ENCODE results near the gene TC2N. TPM values are rescaled to one million over a fixed set of nuclear protein-coding genes. Genes with fewer than 3 reads are reported as not detected.

TC2N gene
- polyA plus RNA-seq, 1 experiment = 0.10 TPM

DNA sequence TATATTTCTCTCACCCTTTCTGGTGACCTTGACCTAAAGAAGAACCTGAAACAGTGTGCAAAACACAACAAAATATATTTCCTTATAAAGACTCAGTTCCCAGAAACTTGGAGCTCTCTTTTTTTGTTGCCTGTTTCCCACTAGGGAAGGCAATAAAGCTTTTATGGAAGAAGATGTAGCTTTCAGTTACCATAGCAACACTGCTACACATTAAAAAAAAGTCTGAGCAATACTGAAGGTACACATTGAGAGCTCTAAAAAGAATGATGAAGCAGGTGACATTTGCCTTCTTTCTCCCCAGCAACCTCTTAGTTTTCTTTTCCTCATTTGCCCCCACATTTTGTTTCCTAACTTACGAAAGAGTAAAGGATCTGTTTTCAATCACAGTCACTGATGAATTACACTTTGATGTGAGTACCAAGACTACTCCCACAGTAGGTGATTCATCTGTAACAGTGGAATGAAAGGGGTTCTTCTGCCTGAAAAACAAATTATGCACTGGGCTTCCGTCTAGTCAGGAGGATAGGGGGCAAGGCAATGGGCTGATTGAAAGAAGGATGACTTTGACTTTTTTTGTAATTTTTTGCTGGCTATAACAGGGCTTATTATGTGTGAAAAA lies 134.4 kb downstream of the TC2N start:
- Histone ChIP-seq H3K9me3 (ENCODE audit: control insufficient read depth, insufficient read depth, low read length) (no peaks in the 10 kb centered on the region), H3K27me3 (ENCODE audit: control insufficient read depth, insufficient read depth, low read length) (no peaks in the 10 kb centered on the region), H3K4me3 (ENCODE audit: low read depth, low read length) (no peak overlapping the region), H3K27ac (ENCODE audit: low read depth, low read length) (no peak overlapping the region)
- POLR2A ChIA-PET = no interaction called here
- CTCF ChIA-PET = interaction anchor here (0.6 kb wide), 1 partner anchor 9 kb away, joined by 3 read pairs; no protein-coding TSS in a partner anchor
- TF ChIP-seq, protein P1, sequence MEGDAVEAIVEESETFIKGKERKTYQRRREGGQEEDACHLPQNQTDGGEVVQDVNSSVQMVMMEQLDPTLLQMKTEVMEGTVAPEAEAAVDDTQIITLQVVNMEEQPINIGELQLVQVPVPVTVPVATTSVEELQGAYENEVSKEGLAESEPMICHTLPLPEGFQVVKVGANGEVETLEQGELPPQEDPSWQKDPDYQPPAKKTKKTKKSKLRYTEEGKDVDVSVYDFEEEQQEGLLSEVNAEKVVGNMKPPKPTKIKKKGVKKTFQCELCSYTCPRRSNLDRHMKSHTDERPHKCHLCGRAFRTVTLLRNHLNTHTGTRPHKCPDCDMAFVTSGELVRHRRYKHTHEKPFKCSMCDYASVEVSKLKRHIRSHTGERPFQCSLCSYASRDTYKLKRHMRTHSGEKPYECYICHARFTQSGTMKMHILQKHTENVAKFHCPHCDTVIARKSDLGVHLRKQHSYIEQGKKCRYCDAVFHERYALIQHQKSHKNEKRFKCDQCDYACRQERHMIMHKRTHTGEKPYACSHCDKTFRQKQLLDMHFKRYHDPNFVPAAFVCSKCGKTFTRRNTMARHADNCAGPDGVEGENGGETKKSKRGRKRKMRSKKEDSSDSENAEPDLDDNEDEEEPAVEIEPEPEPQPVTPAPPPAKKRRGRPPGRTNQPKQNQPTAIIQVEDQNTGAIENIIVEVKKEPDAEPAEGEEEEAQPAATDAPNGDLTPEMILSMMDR (IDR thresholded peaks at IDR 0.05; ENCODE audit: low read depth, low read length) = no peak
- DNase-seq (ENCODE audit: low read depth, low spot score) = no peak

DNA sequence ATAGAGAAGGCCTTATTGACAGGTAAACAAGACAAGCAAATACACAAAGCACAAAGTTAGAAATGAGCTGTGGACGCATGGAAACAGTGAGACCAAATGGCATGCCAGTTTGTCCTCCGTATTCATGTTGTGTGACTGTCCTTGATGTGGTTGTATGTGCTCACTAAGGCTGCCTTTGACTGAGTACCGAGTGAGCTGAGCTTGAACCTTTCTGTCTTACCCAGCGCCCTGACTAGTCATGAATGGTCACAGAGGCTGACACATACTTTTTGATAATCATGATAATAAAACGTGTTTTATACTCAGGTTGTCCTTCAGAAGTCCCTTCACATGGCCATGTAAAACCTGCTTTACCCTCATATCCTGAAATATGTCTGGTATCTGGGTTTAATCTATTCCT lies 134.9 kb downstream of the TC2N start:
- POLR2A ChIA-PET = no interaction called here
- CTCF ChIA-PET = interaction anchor here (0.6 kb wide), 1 partner anchor 8 kb away, joined by 3 read pairs; no protein-coding TSS in a partner anchor

DNA sequence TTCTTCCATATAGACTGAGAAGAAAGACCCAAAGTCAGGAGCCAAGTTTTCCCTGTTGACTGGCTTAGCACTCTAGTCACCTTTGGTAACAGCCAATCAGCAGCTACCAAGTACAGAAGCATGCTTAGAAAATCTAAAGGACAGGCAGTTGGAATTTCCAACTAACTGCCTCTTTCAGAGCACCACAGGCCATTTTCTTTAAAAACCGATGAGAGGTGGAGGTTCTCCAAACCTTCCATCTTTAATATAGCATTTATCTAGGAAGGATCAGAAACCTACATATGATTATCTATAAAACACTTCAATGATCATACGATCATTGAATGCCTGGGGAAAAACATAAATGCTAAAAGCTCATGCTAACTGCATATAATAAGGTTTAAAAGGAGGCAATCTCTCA lies 135.3 kb downstream of the TC2N start, which contains the start of gene CATSPERB:
TSS of gene CATSPERB (minus strand) at position 101 of the 400 bp plus-strand sequence. CDS start 2,607 bp downstream, outside the sequence.
- H3K27ac ChIP-seq (ENCODE audit: low read depth, low read length) = no peak within 1 kb of the TSS
- no peaks in the 10 kb centered on the region for H3K27me3 ChIP-seq (ENCODE audit: control insufficient read depth, insufficient read depth, low read length)
- H3K4me3 ChIP-seq (ENCODE audit: low read depth, low read length) = no peak within 1 kb of the TSS
- no peaks in the 10 kb centered on the region for H3K9me3 ChIP-seq (ENCODE audit: control insufficient read depth, insufficient read depth, low read length)
- DNase-seq (ENCODE audit: low read depth, low spot score) = no peak
- ChIA-PET POLR2A (no interaction called here), CTCF (no interaction called here)
- TF ChIP-seq, protein P1 (IDR thresholded peaks at IDR 0.05; ENCODE audit: low read depth, low read length) = no peak

More for the DNA sequence above, 134.9 kb downstream of the TC2N start:
- H3K9me3 ChIP-seq (ENCODE audit: control insufficient read depth, insufficient read depth, low read length) = no peaks in the 10 kb centered on the region
- H3K27ac ChIP-seq (ENCODE audit: low read depth, low read length) = no peak overlapping the region
- DNase-seq (ENCODE audit: low read depth, low spot score) = no peak
- H3K4me3 ChIP-seq (ENCODE audit: low read depth, low read length) = no peak overlapping the region
- no peaks in the 10 kb centered on the region for H3K27me3 ChIP-seq (ENCODE audit: control insufficient read depth, insufficient read depth, low read length)
- TF ChIP-seq, protein P1 (IDR thresholded peaks at IDR 0.05; ENCODE audit: low read depth, low read length) = no peak

DNA sequence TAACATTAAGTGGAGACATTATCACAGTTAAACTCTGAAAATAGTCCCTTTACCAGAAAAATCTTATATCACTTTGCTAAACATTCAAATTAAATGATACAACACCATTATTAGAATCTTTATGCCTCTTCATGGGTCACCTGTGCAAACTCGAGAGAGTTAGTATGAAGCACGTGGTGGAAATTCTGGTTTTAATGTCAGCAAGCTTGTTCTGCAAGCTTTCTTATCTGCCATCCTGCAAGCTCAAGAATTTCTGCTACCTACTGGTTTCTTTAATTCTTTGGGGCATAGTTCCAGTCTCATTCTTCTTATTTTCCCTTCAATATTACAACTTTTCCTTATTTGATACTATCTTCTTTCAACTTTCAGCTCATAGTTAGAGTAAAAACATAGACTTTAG lies 136.3 kb downstream of the TC2N start:
- Histone ChIP-seq H3K27ac (ENCODE audit: low read depth, low read length) (no peak overlapping the region), H3K4me3 (ENCODE audit: low read depth, low read length) (no peak overlapping the region), H3K9me3 (ENCODE audit: control insufficient read depth, insufficient read depth, low read length) (no peaks in the 10 kb centered on the region), H3K27me3 (ENCODE audit: control insufficient read depth, insufficient read depth, low read length) (no peaks in the 10 kb centered on the region)
- TF ChIP-seq, protein P1 (IDR thresholded peaks at IDR 0.05; ENCODE audit: low read depth, low read length) = no peak
- no peak for DNase-seq (ENCODE audit: low read depth, low spot score)
- ChIA-PET CTCF (no interaction called here), POLR2A (interaction anchor here (0.6 kb wide), 1 partner anchor 40 kb away, joined by 14 read pairs; no protein-coding TSS in a partner anchor)

DNA sequence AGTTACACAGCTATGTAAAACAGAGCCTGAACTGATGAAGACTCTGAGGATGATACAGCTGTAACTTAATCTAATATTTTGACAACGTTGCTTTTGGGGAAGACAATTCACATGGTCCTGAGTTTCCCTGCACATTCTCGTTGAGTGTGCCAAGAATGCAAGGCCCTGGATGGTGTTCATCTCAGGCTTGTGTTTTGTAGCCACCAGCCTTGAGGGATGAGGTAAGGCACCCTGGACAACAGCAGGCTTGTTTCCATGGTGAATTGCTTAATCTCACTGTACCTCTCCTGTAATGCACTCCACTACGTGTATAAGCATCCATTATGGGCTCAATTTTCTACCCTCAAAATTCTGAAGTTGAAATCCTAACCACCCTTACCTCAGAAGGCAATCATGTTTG lies 137.6 kb downstream of the TC2N start:
- ChIA-PET CTCF (no interaction called here), POLR2A (no interaction called here)
- H3K9me3 ChIP-seq (ENCODE audit: control insufficient read depth, insufficient read depth, low read length) = no peaks in the 10 kb centered on the region
- H3K27me3 ChIP-seq (ENCODE audit: control insufficient read depth, insufficient read depth, low read length) = no peaks in the 10 kb centered on the region
- TF ChIP-seq, protein P1 (IDR thresholded peaks at IDR 0.05; ENCODE audit: low read depth, low read length) = no peak
- H3K27ac ChIP-seq (ENCODE audit: low read depth, low read length) = no peak overlapping the region
- H3K4me3 ChIP-seq (ENCODE audit: low read depth, low read length) = no peak overlapping the region
- no peak for DNase-seq (ENCODE audit: low read depth, low spot score)

Other genes with a start within 250 kb of the TC2N start
- not detected in 2 replicates for gene CATSPERB, start 135.4 kb downstream of the TC2N start, polyA plus RNA-seq (2011; rRNA removed)
- 116 and 176 TPM in 2 replicates for gene FBLN5, start 80.2 kb upstream of the TC2N start, polyA plus RNA-seq (2011; rRNA removed)
- 22.8 and 35.5 TPM in 2 replicates for gene TRIP11, start 172.5 kb upstream of the TC2N start, polyA plus RNA-seq (2011; rRNA removed)
- 28.9 and 38.2 TPM in 2 replicates for gene ATXN3, start 239.0 kb upstream of the TC2N start, polyA plus RNA-seq (2011; rRNA removed)

All from AG04450 (cell line).